LoVo (cell line): Measurements from ENCODE around the gene SPATA16.
"Not testable (repeated sequence)": the region's sequence is repeated elsewhere in the genome, so short reads cannot be mapped to it uniquely, and the experiment has no call there.

Experiments used
- DNase-seq: peaks from one replicate; pipeline ENCODE4 v3.0.0-alpha.2; 2016; ENCODE audit warnings: low spot score

Gene SPATA16

GRCh38 chr3:173058229-173058628 is 82.8 kb downstream of the SPATA16 start:
- DNase-seq, result no peak

- DNase-seq, result no peak
Observed at GRCh38 chr3:173055228-173055933, 85.7 kb downstream of the SPATA16 start.

GRCh38 chr3:173049360-173049759 is 91.7 kb downstream of the SPATA16 start:
- DNase-seq, result no peak

- DNase-seq, result peak; percentile 8
Observed at GRCh38 chr3:173045770-173046382, 95.2 kb downstream of the SPATA16 start.

- no peak for DNase-seq
Observed at GRCh38 chr3:173044998-173045397, 96.0 kb downstream of the SPATA16 start.

GRCh38 chr3:173043757-173044156 is 97.3 kb downstream of the SPATA16 start:
- DNase-seq, result no peak

- no peak for DNase-seq
Observed at GRCh38 chr3:173038484-173038871, 102.6 kb downstream of the SPATA16 start.

GRCh38 chr3:173037840-173038483 is 103.1 kb downstream of the SPATA16 start:
- peak; percentile 7 for DNase-seq

- DNase-seq, result no peak
Observed at GRCh38 chr3:173030273-173030672, 110.8 kb downstream of the SPATA16 start.

- DNase-seq, result no peak
Observed at GRCh38 chr3:173028351-173028750, 112.7 kb downstream of the SPATA16 start.

GRCh38 chr3:173027429-173027828 is 113.6 kb downstream of the SPATA16 start:
- DNase-seq, result no peak

- no peak for DNase-seq
Observed at GRCh38 chr3:173025941-173026340, 115.1 kb downstream of the SPATA16 start.

GRCh38 chr3:173021547-173022185 is 119.4 kb downstream of the SPATA16 start:
- DNase-seq, result no peak

- not testable (repeated sequence) for DNase-seq
Observed at GRCh38 chr3:173020128-173020527, 120.9 kb downstream of the SPATA16 start.

GRCh38 chr3:173019378-173019777 is 121.7 kb downstream of the SPATA16 start:
- DNase-seq, result no peak

GRCh38 chr3:173018758-173019157 is 122.3 kb downstream of the SPATA16 start:
- DNase-seq, result no peak

GRCh38 chr3:173013219-173013832 is 127.7 kb downstream of the SPATA16 start:
- no peak for DNase-seq

- no peak for DNase-seq
Observed at GRCh38 chr3:173009410-173009809, 131.6 kb downstream of the SPATA16 start.

- DNase-seq, result no peak
Observed at GRCh38 chr3:173008978-173009377, 132.1 kb downstream of the SPATA16 start.

GRCh38 chr3:173007079-173007723 is 133.8 kb downstream of the SPATA16 start:
- no peak for DNase-seq

- DNase-seq, result no peak
Observed at GRCh38 chr3:173006006-173006405, 135.0 kb downstream of the SPATA16 start.

- no peak for DNase-seq
Observed at GRCh38 chr3:173004681-173005080, 136.4 kb downstream of the SPATA16 start.
